Fibroblast of lung (primary cell): Measurements from ENCODE around the gene ZNF609. TPM values are rescaled to one million over a fixed set of nuclear protein-coding genes. Genes with fewer than 3 reads are reported as not detected.
A peak's percentile ranks its signal among the peaks of the same experiment; 100 is the strongest.

Experiments
- DNase-seq, 2 donors: peaks; one replicate each; pipeline versions ENCODE4 v3.0.0 to v3.0.0-alpha.2; 2010; ENCODE audit warnings: low read depth in 2 of 2
- H2AFZ ChIP-seq: 2 replicates; pipeline ENCODE4 v1.5.1; 2012; ENCODE audit warnings: low read length, control low read depth, inconsistent platforms
- H3K27ac ChIP-seq: 2 replicates; pipeline ENCODE4 v1.5.1; 2011; ENCODE audit warnings: low read length, control low read depth; ENCODE audit not compliant: insufficient read depth
- H3K27me3 ChIP-seq: 2 replicates; pipeline ENCODE4 v1.5.1; 2011; ENCODE audit warnings: mild to moderate bottlenecking, low read length; ENCODE audit not compliant: control insufficient read depth, insufficient read depth
- H3K36me3 ChIP-seq: 2 replicates; pipeline ENCODE4 v1.5.1; 2011; ENCODE audit warnings: low read length; ENCODE audit not compliant: control insufficient read depth, insufficient read depth
- H3K4me1 ChIP-seq: 2 replicates; pipeline ENCODE4 v1.5.1; 2011; ENCODE audit warnings: low read length; ENCODE audit not compliant: control insufficient read depth, insufficient read depth; ENCODE audit errors: extremely low read depth
- H3K4me2 ChIP-seq: 2 replicates; pipeline ENCODE4 v1.5.1; 2011; ENCODE audit warnings: low read length, control low read depth; ENCODE audit not compliant: insufficient read depth; ENCODE audit errors: extremely low read depth
- H3K4me3 ChIP-seq, 4 experiments: fragments of 200-600 bp in 1 of 4; sonication (generic) in 1 of 4; replicated peaks in 1 of 4; 2 replicates each; pipeline ENCODE4 v1.5.1; 2011 to 2016; ENCODE audit warnings: low read length in 4 of 4, low read depth in 3 of 4, mild to moderate bottlenecking in 3 of 4, control low read depth in 2 of 4, inconsistent platforms in 1 of 4, mixed read lengths in 1 of 4; ENCODE audit not compliant: insufficient read depth in 1 of 4; ENCODE audit errors: control extremely low read depth in 1 of 4
- H3K79me2 ChIP-seq: 2 replicates; pipeline ENCODE4 v1.5.1; 2012; ENCODE audit warnings: mild to moderate bottlenecking, low read length, inconsistent platforms; ENCODE audit not compliant: control insufficient read depth, insufficient read depth
- H3K9ac ChIP-seq: 2 replicates; pipeline ENCODE4 v1.5.1; 2011; ENCODE audit warnings: mild to moderate bottlenecking, low read length, control low read depth; ENCODE audit not compliant: insufficient read depth
- H3K9me3 ChIP-seq: 2 replicates; pipeline ENCODE4 v1.5.1; 2012; ENCODE audit warnings: low read depth, low read length; ENCODE audit not compliant: control insufficient read depth, insufficient read depth
- H4K20me1 ChIP-seq: 2 replicates; pipeline ENCODE4 v1.5.1; 2011; ENCODE audit warnings: low read length; ENCODE audit not compliant: control insufficient read depth, insufficient read depth; ENCODE audit errors: extremely low read depth
- EZH2 ChIP-seq: IDR thresholded peaks from 2 replicates; pipeline ENCODE4 v1.5.1; 2012; ENCODE audit warnings: low read length, control low read depth, mild to moderate bottlenecking; ENCODE audit errors: missing control alignments
- polyA plus RNA-seq, 2 donors: library from polyadenylated mRNA; depleted of rRNA in 1 of 2; stranded (reverse) in 1 of 2; unstranded in 1 of 2; fragments of >200 nt; gene quantifications; 2 replicates each; pipeline ENCODE4 v1.2.1, GENCODE V29; 2011 to 2012; ENCODE audit warnings: missing spikeins in 1 of 2
- total RNA-seq: library from RNA; depleted of rRNA; stranded (reverse); fragments of >200 nt; gene quantifications from 2 replicates; pipeline ENCODE4 v1.2.1, GENCODE V29; 2014
- TF ChIP-seq, protein P1 (sequence below), 2 donors: IDR thresholded peaks in 1 of 2; conservative IDR thresholded peaks in 1 of 2; 1 replicate in 1 of 2; 2 replicates in 1 of 2; pipeline ENCODE4 v1.5.1; 2011 to 2012; ENCODE audit warnings: low read length in 2 of 2, control low read depth in 1 of 2, inconsistent platforms in 1 of 2, low read depth in 1 of 2, mild to moderate bottlenecking in 1 of 2

The ZNF609 gene
- total and polyA plus RNA-seq, 2 donors (not counting 1 experiment from before 2014, with no cell fraction given) = 10.8 to 14.7 TPM

DNA sequence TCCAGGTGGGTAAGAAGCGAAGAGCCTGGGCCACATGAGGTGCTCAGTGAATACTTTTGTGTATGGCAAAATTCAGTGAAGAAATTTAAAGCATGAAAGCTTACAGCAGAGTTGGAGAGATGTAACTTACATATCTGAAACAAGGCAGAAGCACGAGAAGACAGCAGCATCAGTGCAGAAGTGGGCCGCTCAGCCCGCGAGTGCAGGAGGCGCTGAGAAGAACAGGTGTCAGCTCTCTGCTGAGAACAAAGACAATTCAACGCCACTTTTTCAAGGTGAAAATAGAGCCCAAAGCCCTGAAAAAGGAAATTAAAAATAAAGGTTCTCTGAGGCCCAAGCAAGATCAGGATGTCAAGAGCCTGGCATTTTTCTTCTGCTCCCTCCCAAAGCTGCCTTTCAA lies 256.8 kb downstream of the ZNF609 start:
- TF ChIP-seq, protein P1, sequence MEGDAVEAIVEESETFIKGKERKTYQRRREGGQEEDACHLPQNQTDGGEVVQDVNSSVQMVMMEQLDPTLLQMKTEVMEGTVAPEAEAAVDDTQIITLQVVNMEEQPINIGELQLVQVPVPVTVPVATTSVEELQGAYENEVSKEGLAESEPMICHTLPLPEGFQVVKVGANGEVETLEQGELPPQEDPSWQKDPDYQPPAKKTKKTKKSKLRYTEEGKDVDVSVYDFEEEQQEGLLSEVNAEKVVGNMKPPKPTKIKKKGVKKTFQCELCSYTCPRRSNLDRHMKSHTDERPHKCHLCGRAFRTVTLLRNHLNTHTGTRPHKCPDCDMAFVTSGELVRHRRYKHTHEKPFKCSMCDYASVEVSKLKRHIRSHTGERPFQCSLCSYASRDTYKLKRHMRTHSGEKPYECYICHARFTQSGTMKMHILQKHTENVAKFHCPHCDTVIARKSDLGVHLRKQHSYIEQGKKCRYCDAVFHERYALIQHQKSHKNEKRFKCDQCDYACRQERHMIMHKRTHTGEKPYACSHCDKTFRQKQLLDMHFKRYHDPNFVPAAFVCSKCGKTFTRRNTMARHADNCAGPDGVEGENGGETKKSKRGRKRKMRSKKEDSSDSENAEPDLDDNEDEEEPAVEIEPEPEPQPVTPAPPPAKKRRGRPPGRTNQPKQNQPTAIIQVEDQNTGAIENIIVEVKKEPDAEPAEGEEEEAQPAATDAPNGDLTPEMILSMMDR (conservative IDR thresholded peaks at IDR 0.05 in 1 of 2, IDR thresholded peaks at IDR 0.05 in 1 of 2; ENCODE audit: low read depth in 1 of 2, low read length in 2 of 2) = no peak
- Histone ChIP-seq H4K20me1 (no peaks in the 10 kb centered on the region), H3K4me1 (no peaks in the 10 kb centered on the region)

DNA sequence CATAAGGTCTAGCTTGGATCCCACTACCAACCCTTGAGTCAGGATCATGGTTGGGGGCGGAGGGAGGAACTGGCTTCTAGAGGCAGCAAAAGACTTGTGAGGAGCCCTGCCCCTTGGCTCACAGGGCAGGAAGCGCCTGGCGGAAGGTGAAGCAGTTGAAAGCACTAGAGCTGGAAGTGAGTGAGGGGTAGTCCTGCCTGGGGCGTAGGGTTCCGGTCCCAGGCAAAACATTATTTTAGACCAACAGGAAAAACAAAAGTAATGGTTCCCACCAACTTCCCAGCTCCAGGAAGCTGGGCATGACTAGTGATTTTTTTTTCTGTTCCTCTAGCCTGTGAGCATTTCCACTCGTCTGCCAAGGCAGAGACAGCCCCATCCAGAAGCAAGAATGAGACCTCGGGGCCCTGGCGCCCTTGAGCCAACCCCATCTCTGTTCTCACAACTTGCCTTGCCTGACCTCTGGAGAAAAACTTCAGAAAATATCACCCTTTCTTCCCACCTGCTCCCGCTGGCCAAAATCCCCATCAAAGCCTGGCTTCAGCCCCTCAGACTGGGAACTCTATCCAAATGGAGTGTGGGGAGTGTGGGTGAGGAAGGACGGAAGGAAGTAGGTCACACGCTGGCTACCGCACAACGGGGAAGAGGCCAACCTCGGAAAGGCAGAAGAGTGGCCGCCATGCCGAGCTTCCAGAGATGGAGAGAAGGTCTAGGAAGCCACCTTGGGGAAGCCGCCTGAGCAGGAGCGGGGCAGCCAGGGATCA lies 257.5 kb downstream of the ZNF609 start:
- Histone ChIP-seq H3K9ac (no peak overlapping the region), H3K36me3 (no peaks in the 10 kb centered on the region), H3K9me3 (no peaks in the 10 kb centered on the region), H4K20me1 (no peaks in the 10 kb centered on the region), H3K27ac (no peak overlapping the region), H3K4me3 (no peak overlapping the region), H2AFZ (peak overlapping the region; percentile 83), H3K4me2 (peak overlapping the region; percentile 13), H3K4me1 (no peaks in the 10 kb centered on the region), H3K27me3 (no peaks in the 10 kb centered on the region), H3K79me2 (no peaks in the 10 kb centered on the region)
- no peak for TF ChIP-seq EZH2
- TF ChIP-seq, protein P1 (conservative IDR thresholded peaks at IDR 0.05 in 1 of 2, IDR thresholded peaks at IDR 0.05 in 1 of 2; ENCODE audit: low read depth in 1 of 2, low read length in 2 of 2) = no peak
- DNase-seq = no peak

More for the DNA sequence above, 256.8 kb downstream of the ZNF609 start:
- Histone ChIP-seq H3K27ac (no peak overlapping the region), H3K36me3 (no peaks in the 10 kb centered on the region), H3K9me3 (no peaks in the 10 kb centered on the region), H3K27me3 (no peaks in the 10 kb centered on the region), H3K4me2 (no peak overlapping the region), H2AFZ (no peak overlapping the region), H3K9ac (no peak overlapping the region), H3K79me2 (no peaks in the 10 kb centered on the region), H3K4me3 (no peak overlapping the region)
- no peak for DNase-seq

DNA sequence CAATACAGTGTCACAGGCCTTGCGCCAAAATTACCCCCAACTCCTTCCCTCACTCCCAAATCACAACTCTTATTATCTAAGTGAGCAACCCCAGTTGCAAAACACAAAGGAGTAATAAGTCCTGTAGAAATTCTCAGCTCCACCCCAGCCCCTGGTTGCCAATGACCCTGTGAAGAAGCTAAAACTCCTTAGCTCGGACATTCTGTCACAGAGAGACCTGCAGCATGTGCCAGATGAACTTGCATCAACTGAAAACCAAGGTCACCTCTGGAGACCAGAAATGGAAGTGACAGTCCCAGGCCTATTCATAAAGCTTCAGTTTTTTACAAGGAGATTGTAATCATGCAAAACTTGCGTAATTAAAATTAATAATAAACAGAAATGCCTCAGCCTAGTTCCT lies 259.8 kb downstream of the ZNF609 start:
- TF ChIP-seq EZH2 = no peak
- Histone ChIP-seq H3K9ac (no peak overlapping the region), H3K4me1 (no peaks in the 10 kb centered on the region), H3K27me3 (no peaks in the 10 kb centered on the region), H4K20me1 (no peaks in the 10 kb centered on the region), H3K27ac (no peak overlapping the region), H3K4me2 (no peak overlapping the region), H3K4me3 (no peak overlapping the region), H3K36me3 (no peaks in the 10 kb centered on the region), H2AFZ (no peak overlapping the region), H3K79me2 (no peaks in the 10 kb centered on the region), H3K9me3 (no peaks in the 10 kb centered on the region)
- DNase-seq = no peak
